Measurements from ENCODE around the gene HDAC5.

DNA sequence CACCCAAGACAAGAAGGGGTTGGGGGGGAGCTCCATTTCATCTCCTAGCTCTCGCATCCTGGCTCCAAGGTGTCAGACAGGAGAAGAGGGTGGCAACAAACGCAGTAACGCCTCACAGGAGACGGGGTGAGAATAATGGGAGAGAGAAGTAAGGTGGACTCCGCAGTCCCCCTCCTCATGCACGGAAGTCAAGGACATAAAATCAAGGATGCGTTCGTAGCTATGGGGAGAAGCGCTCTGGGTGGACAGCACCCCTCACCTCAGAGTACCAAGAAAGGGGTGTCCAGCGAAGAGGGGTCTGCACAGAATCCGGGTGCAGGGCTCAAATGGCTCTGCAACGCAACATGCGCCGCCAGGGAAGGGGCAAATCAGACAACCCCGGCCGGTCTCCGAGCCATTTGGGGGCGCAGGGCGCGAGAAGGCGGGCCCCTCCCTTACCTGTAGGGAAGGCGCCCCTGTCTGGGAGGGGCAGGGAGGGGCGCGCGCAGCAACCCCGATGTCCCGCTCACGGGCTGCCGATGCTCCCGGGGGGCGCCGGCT, 555 bp downstream of the HDAC5 start:
- TF ChIP-seq, protein P1, sequence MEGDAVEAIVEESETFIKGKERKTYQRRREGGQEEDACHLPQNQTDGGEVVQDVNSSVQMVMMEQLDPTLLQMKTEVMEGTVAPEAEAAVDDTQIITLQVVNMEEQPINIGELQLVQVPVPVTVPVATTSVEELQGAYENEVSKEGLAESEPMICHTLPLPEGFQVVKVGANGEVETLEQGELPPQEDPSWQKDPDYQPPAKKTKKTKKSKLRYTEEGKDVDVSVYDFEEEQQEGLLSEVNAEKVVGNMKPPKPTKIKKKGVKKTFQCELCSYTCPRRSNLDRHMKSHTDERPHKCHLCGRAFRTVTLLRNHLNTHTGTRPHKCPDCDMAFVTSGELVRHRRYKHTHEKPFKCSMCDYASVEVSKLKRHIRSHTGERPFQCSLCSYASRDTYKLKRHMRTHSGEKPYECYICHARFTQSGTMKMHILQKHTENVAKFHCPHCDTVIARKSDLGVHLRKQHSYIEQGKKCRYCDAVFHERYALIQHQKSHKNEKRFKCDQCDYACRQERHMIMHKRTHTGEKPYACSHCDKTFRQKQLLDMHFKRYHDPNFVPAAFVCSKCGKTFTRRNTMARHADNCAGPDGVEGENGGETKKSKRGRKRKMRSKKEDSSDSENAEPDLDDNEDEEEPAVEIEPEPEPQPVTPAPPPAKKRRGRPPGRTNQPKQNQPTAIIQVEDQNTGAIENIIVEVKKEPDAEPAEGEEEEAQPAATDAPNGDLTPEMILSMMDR (conservative IDR thresholded peaks at IDR 0.05 in 1 of 2, IDR thresholded peaks at IDR 0.05 in 1 of 2; ENCODE audit: low read depth in 1 of 2, low read length in 2 of 2) = no peak
- TF ChIP-seq EZH2 (IDR thresholded peaks at IDR 0.05; ENCODE audit: low read length, missing control alignments) = no peak
